Heart right ventricle (tissue), 16 donors: ENCODE data around the gene GOLGA6L10. TPM values are rescaled to one million over a fixed set of nuclear protein-coding genes. Genes with fewer than 3 reads are reported as not detected.
"Not testable (repeated sequence)": the region's sequence is repeated elsewhere in the genome, so short reads cannot be mapped to it uniquely, and the experiment has no call there.

ENCODE experiments used
- ATAC-seq, 8 donors: fragments of 200-7000 bp; cut with Tn5 transposase; one replicate each; pipeline ENCODE4 v1.9.1; 2020; ENCODE audit warnings: mild to moderate bottlenecking in 8 of 8, moderate library complexity in 8 of 8, moderate number of reproducible peaks in 1 of 8
- DNase-seq, 2 donors: peaks; one replicate each; pipeline ENCODE4 v3.0.0-alpha.2; 2020
- H3K27ac ChIP-seq, 10 donors: fragments of 200-600 bp; sonication (generic) in 2 of 10; one replicate each; pipeline versions ENCODE4 v1.5.0 to v1.8.0; 2020 to 2022; ENCODE audit warnings: mild to moderate bottlenecking in 3 of 10
- H3K27me3 ChIP-seq, 7 donors: fragments of 200-600 bp; one replicate each; pipeline ENCODE4 v1.8.0; 2021 to 2022; ENCODE audit warnings: mild to moderate bottlenecking in 2 of 7
- H3K36me3 ChIP-seq, 9 donors: fragments of 200-600 bp; sonication (generic) in 1 of 9; one replicate each; pipeline versions ENCODE4 v1.5.0 to v1.8.0; 2020 to 2022; ENCODE audit warnings: mild to moderate bottlenecking in 2 of 9
- H3K4me1 ChIP-seq, 9 donors: fragments of 200-600 bp; sonication (generic) in 1 of 9; one replicate each; pipeline versions ENCODE4 v1.5.0 to v1.8.0; 2020 to 2022; ENCODE audit warnings: mild to moderate bottlenecking in 4 of 9
- H3K4me3 ChIP-seq, 10 donors: fragments of 200-600 bp; sonication (generic) in 2 of 10; one replicate each; pipeline versions ENCODE4 v1.5.0 to v1.8.0; 2020 to 2022; ENCODE audit warnings: mild to moderate bottlenecking in 7 of 10, moderate library complexity in 2 of 10
- H3K9me3 ChIP-seq, 11 donors: fragments of 200-600 bp in 10 of 11; sonication (generic) in 2 of 11; one replicate each; pipeline versions ENCODE4 v1.5.0 to v1.8.0; 2013 to 2022; ENCODE audit warnings: mild to moderate bottlenecking in 2 of 11, control low read depth in 1 of 11, moderate library complexity in 1 of 11
- WGBS, 2 donors: extraction: QIAGEN DNeasy Blood & Tissue Kit; methylation state at CpG; one replicate each; pipeline ENCODE4 v1.1.7; 2013; ENCODE audit warnings: inconsistent platforms in 1 of 2; 5-methylcytosine and 5-hydroxymethylcytosine counted together
- intact Hi-C, 10 donors: fragments of 100-400 bp; cut with DNase I; formaldehyde crosslinking; loops; one replicate each; pipeline versions ENCODE4 v1.11.1 to v1.14.2; 2022
- polyA plus RNA-seq, 2 donors: library from polyadenylated mRNA; stranded (reverse); fragments of 200-250 nt; gene quantifications; one replicate each; pipeline ENCODE4 v1.2.3, GENCODE V29; 2013
- total RNA-seq, 10 donors: library from RNA; stranded (reverse); fragmentation: NEBNext Ultra II Directional in 3 of 10; extraction: Animal tissue kit (Norgen Biotek cat#: 25700) in 3 of 10; gene quantifications; one replicate each; pipeline versions ENCODE4 v1.2.1 to v1.2.4, GENCODE V29; 2021 to 2023
- TF ChIP-seq, protein P1 (sequence below), 9 donors: fragments of 200-600 bp; sonication (generic) in 2 of 9; IDR thresholded peaks; one replicate each; pipeline versions ENCODE4 v1.5.0 to v1.8.0; 2021 to 2022; ENCODE audit warnings: antibody characterized with exemption in 9 of 9, mild to moderate bottlenecking in 5 of 9, moderate library complexity in 1 of 9
- donor health status: Arrhythmogenic right ventricular cardiomyopathy.
- donor health status: ischemic (EF 13 %, LVEDD 7.1; RV severe dilation, severe dysfunction).
- donor health status: healthy with polysubstance abuse.
- donor health status: DM: no; HTN: yes; CAD: no.
- donor health status: DM: no; HTN: no; CAD: no.
- donor health status: ischemic (EF 25% LVEDD 6.9; RV normal size, moderate dysfunction).
- donor health status: ischemic (EF 25% LVEDD 5.7; RV mildly dilated, moderate dysfunction).
- donor health status: healthy.
- donor health status: DM: yes; HTN: yes; CAD: no.
- donor health status: Ischemic cardiomyopathy.
- donor health status: ischemic (EF 35%, LVEDD 5.7; RV mildly dilated, moderate dysfunction).
- donor health status: nonischemic (EF 11% LVEDD 7.7; RV severe dilation, severe dysfunction).
- donor health status: DM: yes; HTN: yes; CAD: no.
- donor health status: PGD.
- donor health status: ischemic (EF 29% LVEDD 5.4; RV normal size, mild dysfunction).
- donor health status: nonischemic (EF 23%, LVEDD 6.1; RV moderate dilation, normal function).

GOLGA6L10 gene
- total and polyA plus RNA-seq, 12 donors = 0.34 to 5.3 (median 0.62) TPM

DNA sequence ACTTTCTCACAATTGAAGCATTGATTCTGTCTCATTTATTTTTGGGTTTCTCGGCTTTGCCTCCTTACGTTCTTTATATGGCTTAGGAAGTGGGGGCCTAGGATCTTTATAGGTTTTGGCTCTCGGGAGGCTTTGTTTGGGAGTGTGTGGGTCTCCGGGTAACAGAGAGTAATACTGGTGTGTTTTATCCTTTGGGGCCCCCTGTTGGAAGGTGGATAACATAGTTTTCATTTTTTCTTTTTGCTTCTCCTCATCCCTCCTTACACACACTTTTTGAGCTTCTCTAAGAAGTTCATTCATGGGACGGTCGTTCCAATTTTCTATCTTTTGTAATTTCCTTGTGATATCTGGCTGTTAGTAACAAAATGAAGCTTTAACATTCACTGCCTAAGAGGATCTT, 30.3 kb upstream of the GOLGA6L10 start:
- H3K27ac ChIP-seq, H3K9me3 ChIP-seq, ATAC-seq, intact Hi-C loops, H3K4me3 ChIP-seq, H3K4me1 ChIP-seq, DNase-seq, H3K36me3 ChIP-seq, H3K27me3 ChIP-seq: not testable (repeated sequence)
- WGBS, 2 donors = 89 to 91% methylated on average over 6 of the region's 6 CpGs

DNA sequence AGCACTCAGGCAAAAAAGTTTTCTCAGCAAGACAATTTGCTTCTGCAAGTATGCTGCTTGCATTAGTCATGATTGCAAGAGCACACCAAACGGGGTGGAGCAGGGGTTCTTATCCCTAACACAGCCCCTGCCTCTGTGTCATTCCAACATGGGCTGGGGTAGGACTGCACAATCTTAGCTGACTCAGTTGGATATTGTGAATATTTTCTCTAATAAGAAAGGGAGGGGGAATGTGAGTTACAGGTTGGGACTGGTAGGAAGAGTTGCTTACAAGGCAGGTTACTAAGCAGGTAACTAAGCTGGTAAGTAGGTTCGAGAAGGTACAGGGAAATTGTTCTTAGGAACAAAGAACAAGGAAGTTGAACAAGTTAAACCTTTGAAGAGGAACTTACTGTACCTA, 24.4 kb upstream of the GOLGA6L10 start:
- H3K9me3 ChIP-seq, H3K4me3 ChIP-seq, ATAC-seq, intact Hi-C loops, H3K36me3 ChIP-seq, H3K27ac ChIP-seq, H3K4me1 ChIP-seq, H3K27me3 ChIP-seq, DNase-seq: not testable (repeated sequence)
- 69 to 85% methylated on average over 2 of the region's 2 CpGs for WGBS, 2 donors

DNA sequence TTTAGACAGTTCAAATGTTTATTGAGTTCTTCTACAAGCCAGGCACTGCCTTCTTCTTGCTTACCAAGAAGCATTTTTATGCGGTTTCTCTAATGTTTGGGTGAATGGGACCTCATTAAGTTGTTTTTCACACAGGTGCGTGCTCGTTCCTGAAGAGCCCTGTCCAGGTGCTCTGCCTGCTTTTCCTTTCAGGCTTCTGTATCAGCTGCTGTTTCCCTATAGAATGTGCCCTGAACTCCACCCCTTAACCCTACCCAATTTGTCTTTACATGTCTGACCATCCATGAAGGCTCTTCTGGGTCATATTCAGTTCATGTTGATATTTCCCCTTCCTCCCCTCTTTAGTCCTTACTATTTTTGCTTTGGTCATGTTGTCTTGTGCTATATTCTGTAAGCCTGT, 22.4 kb upstream of the GOLGA6L10 start:
- no peaks in the 10 kb centered on the region for H3K9me3 ChIP-seq
- no peaks in the 10 kb centered on the region for H3K36me3 ChIP-seq
- TF ChIP-seq, protein P1, sequence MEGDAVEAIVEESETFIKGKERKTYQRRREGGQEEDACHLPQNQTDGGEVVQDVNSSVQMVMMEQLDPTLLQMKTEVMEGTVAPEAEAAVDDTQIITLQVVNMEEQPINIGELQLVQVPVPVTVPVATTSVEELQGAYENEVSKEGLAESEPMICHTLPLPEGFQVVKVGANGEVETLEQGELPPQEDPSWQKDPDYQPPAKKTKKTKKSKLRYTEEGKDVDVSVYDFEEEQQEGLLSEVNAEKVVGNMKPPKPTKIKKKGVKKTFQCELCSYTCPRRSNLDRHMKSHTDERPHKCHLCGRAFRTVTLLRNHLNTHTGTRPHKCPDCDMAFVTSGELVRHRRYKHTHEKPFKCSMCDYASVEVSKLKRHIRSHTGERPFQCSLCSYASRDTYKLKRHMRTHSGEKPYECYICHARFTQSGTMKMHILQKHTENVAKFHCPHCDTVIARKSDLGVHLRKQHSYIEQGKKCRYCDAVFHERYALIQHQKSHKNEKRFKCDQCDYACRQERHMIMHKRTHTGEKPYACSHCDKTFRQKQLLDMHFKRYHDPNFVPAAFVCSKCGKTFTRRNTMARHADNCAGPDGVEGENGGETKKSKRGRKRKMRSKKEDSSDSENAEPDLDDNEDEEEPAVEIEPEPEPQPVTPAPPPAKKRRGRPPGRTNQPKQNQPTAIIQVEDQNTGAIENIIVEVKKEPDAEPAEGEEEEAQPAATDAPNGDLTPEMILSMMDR (IDR thresholded peaks at IDR 0.05) = no peak
- intact Hi-C loops = no loop called here
- H3K4me1 ChIP-seq = no peaks in the 10 kb centered on the region
- WGBS, 2 donors = 92 to 97% methylated on average over 3 of the region's 3 CpGs
- no peak overlapping the region for H3K4me3 ChIP-seq
- H3K27me3 ChIP-seq = no peaks in the 10 kb centered on the region
- no peak for DNase-seq
- no peak overlapping the region for H3K27ac ChIP-seq
- no peak for ATAC-seq

DNA sequence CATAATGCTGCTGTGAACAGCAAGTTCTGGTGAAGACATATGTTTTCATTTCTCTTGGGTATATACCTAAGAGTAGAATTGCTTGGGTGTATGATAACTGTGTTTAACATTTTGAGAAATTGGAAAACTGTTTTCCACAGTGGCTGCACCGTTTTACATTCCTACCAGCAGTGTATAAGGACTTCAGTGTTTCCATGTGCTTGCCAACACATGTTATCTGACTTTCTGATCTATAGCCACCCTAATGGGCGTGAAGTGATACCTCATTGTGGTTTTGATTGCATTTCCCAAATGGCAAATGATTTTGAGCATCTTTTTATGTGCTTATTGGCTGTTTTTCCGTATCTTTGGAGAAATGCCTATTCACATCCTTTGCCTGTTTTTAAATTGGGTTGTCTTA, 18.5 kb upstream of the GOLGA6L10 start:
- DNase-seq, H3K36me3 ChIP-seq, H3K4me1 ChIP-seq, H3K4me3 ChIP-seq, H3K27ac ChIP-seq, H3K27me3 ChIP-seq, intact Hi-C loops, ATAC-seq, H3K9me3 ChIP-seq: not testable (repeated sequence)
- WGBS, 2 donors = 66 to 76% methylated on average over 2 of the region's 3 CpGs

DNA sequence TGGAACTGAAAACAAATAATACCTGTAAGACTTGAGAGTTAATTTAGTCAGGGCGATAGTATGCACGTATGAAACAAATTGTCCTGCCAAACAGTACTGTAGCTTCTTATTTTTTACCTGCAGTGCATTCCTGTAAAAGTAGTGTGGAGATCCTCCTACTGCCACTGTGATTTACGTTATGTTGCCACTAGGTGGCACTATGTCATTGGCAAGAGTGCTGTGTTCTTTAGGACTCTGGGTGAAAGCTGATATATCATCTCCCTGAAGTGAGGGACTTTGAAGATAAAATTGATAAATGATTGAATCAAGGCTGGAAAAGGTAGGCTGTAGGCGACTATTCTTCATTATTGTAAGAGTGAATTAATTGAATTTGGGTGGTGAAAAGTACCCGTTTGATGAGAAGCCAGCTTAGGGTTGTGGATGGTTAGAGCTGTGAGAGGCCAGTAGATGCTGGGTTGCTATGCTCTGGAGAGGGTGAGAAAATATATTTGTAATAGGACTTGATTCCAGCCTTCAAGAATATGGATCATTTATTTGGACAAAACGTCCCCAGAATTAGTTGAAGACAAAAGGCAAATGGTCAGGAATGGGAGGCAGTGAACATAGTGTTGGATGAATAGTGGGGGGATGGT, 16.5 kb upstream of the GOLGA6L10 start:
- TF ChIP-seq, protein P1 (IDR thresholded peaks at IDR 0.05) = peak; percentile 14 to 47 (median 38)
- H3K4me3 ChIP-seq, H3K27me3 ChIP-seq, H3K4me1 ChIP-seq, H3K36me3 ChIP-seq, H3K9me3 ChIP-seq, intact Hi-C loops, H3K27ac ChIP-seq: not testable (repeated sequence)
- 0 to 8% methylated on average over 1 to 2 of the region's 6 CpGs for WGBS, 2 donors
- DNase-seq = peak in 1 of 2 donors; percentile 9
- peak in 6 of 8 donors; percentile 65 to 94 (median 88) for ATAC-seq

DNA sequence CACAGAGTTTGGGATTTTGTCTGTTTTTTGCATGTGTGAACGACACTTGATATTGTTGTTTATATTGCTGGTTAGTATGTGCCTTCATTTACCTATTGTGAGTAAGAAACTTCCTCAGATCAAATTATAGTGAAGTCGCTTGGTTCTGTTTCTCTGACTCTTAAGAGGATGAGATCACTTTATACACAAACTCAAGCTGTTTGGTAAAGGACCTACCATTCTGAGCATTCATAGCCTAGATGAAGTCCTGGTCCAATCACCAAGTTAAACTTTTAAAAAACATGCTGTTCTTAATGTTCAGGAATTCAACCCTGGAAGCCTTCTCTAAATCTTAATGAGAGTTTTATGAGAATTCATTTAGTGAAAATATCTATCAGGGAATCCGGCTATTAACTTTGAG, 15.3 kb upstream of the GOLGA6L10 start:
- H3K27me3 ChIP-seq, DNase-seq, H3K9me3 ChIP-seq, H3K27ac ChIP-seq, H3K4me3 ChIP-seq, intact Hi-C loops, ATAC-seq, H3K36me3 ChIP-seq, H3K4me1 ChIP-seq: not testable (repeated sequence)
- 92% methylated on average over 1 of the region's 3 CpGs; no CpG with 5 or more reads in 1 of the 2 donors for WGBS, 2 donors

DNA sequence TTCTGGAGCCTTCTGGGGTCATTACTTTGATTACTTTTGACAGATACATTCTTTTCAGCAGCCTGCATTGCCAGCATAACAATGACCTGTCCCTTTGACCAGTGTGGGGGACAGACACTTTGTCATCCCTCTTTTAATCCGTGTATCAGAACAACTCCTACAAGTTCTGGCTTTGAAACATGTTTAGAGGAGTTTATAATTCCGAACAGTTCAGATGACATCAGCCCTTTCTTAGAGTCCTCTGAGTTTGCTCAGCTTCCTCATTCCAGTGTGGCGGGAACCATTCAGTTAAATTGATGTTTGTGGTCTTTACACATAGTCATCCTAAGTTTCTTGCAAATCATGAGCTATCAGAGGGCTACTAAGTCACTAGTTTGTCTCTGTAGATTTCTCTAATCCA, 13.5 kb upstream of the GOLGA6L10 start:
- H3K4me1 ChIP-seq, H3K9me3 ChIP-seq, intact Hi-C loops, H3K36me3 ChIP-seq, H3K4me3 ChIP-seq, DNase-seq, H3K27me3 ChIP-seq, H3K27ac ChIP-seq: not testable (repeated sequence)
- peak in 2 of 8 donors; percentile 14 to 33 for ATAC-seq
- WGBS, 2 donors = no CpG with 5 or more reads among the region's 3 CpGs

DNA sequence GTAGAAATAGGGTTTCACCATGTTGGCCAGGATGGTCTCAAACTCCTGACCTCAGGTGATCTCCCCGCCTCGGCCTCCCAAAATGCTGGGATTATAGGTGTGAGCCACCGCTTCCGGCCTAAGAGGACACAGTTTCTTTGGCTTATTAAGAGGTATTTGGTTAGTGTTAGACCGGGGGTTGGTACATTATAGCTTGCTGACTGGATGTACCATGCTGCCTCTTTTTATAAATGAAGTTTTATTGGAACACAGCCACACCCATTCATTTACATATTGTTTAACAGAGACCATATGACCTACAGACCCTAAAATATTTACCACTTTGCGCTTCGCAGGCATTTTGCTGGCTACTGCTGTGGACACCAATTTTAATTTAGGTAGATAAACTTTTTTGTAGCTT, 11.3 kb upstream of the GOLGA6L10 start:
- H3K27me3 ChIP-seq, H3K4me1 ChIP-seq, ATAC-seq, H3K27ac ChIP-seq, intact Hi-C loops, H3K36me3 ChIP-seq, H3K4me3 ChIP-seq, H3K9me3 ChIP-seq, DNase-seq: not testable (repeated sequence)
- 100% methylated on average over 1 of the region's 7 CpGs; no CpG with 5 or more reads in 1 of the 2 donors for WGBS, 2 donors

DNA sequence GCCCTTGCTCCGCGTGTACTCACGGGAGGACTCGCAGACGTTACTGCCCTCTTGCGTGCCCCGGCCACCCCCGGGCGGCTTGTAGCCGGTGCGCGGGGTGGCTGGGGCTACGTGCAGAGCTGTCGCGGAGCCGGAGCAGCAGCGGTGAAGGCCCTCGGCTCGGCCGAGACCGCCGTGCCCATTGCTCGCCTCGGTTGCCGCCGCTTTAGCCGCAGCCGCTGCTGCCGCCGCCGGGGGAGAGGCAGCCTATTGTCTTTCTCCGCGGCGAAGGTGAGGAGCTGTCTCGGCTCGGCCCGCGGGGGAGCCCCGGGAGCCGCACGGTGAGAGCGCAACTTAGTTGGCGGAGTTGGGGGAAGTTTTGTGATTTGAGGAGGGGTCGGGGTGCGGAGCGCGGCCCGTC, 5.8 kb upstream of the GOLGA6L10 start:
- intact Hi-C loops = not testable (repeated sequence)
- WGBS, 2 donors = no CpG with 5 or more reads among the region's 48 CpGs

DNA sequence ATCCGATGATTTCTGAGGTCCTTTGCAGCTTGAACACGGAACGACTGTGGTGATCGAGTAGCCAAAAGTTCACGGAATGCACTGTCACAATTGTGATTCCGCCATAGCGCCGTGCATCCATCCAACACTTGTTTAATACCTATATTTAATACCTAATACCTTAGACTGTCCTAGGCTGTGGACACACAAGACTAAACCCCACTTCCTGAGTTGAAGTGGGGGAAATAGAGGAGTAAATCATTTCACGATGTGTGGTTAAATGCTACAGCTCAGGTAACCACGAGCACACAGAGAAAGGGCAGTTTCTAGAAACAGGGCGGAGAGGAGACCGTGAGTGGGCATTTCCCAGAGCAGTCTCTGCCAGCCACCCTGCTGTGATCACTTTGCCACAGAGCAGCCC, 5.3 kb upstream of the GOLGA6L10 start:
- WGBS, 2 donors = 2 to 3% methylated on average over 4 to 5 of the region's 12 CpGs
- H3K36me3 ChIP-seq, DNase-seq, intact Hi-C loops, H3K27me3 ChIP-seq, H3K9me3 ChIP-seq, H3K4me1 ChIP-seq, ATAC-seq: not testable (repeated sequence)
- peak overlapping the region in 1 of 10 donors; percentile 43 for H3K27ac ChIP-seq
- H3K4me3 ChIP-seq = peak overlapping the region in 7 of 10 donors; percentile 22 to 53 (median 41)

More for the DNA sequence above, 5.8 kb upstream of the GOLGA6L10 start:
- not testable (repeated sequence) for DNase-seq, H3K27ac ChIP-seq, H3K27me3 ChIP-seq, H3K4me1 ChIP-seq, H3K9me3 ChIP-seq, ATAC-seq, H3K36me3 ChIP-seq
- H3K4me3 ChIP-seq = peak overlapping the region in 3 of 10 donors; percentile 31 to 43 (median 41)
